ENCODE results near the gene INPP5A.

- TF ChIP-seq CTCF (IDR thresholded peaks at IDR 0.05; ENCODE audit: low read length) (no peak), EZH2phosphoT487 (IDR thresholded peaks at IDR 0.05; ENCODE audit: low read length) (no peak), EZH2 (optimal IDR thresholded peaks at IDR 0.05; ENCODE audit: low read depth, low read length) (no peak)
Observed at GRCh38 chr10:132589015-132589414, 51.4 kb downstream of the INPP5A start.
